HPDE6-E6E7 (cell line): ENCODE measurements around the gene FRRS1L.

Source experiments
- DNase-seq: peaks from one replicate; pipeline ENCODE4 v3.0.0; 2011; ENCODE audit warnings: missing footprints; ENCODE audit errors: extremely low spot score

FRRS1L gene

DNA sequence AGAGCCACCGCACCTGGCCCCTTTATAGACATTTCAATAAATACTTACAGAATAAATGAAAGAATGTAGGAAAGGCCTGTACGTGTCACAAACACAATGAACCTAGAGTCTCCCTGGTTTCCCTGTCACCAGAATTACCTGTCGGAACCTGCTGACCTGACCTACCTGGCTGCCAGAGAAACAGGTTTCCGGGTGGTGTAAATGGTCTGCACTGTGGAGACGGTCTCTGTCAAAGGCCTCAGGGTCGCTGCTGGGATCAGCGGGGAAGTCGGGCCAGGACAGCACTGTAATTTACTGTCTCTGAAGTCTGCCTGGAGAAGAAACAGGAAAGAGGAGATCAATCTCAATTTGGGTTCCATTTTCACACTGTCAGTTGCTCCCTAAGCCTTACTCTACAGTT, 9.3 kb upstream of the FRRS1L start:
- no peak for DNase-seq

DNA sequence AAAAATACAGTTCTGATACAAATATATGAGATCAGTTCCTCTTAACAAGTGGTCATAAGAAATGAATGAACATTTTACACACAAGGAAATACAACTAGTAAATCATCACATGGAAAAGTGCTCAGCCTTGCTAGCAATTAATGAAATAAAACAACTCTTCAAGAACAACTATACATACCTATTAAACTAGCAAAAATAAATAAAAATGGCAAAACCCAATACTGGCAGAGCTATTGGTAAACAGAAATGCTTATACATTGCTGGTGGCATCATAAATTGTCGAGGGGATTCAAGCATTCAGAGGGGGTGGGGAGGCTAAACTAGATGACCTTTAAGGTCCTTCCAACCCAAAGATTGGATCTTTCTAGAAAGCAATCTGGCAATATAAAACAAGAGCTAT, 5.9 kb upstream of the FRRS1L start:
- no peak for DNase-seq

DNA sequence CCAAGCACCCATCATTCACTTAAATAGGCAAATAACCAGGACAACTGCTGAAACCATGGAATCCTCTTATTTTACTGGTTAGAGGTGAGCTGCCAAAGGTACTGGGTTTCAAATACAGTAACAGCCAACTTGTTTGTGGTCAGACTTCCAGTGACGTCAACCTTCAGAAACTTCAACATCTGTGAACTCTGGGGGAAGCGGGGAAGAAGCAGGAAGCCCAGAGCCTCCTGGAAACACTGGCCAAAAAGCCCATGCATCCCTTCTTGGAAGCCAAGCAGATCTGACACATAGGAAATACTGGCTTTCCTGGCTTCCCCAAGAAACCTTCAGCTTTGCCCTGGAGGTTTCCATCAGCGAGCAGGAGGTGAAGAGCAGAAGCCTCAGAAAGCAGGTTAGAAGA, 4.9 kb upstream of the FRRS1L start:
- DNase-seq, result no peak

DNA sequence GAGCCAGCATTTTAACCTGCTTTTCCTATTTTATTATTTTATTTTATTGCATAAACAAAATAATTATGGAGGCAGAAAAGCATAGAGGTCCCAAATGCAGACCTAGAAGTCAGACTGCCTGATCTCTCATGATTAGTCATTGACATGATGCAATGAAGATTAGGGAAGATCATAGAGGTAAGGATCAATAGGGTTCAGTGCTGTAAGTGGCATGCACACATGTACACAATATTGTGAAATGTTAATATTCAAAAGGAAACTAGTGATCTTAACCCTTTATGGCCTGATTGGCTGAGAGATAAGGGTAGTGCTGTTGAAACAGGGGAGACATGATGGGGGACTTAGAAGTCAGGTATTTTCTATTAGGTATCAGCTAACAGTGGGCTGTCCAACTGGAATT, 1.1 kb upstream of the FRRS1L start:
- no peak for DNase-seq

DNA sequence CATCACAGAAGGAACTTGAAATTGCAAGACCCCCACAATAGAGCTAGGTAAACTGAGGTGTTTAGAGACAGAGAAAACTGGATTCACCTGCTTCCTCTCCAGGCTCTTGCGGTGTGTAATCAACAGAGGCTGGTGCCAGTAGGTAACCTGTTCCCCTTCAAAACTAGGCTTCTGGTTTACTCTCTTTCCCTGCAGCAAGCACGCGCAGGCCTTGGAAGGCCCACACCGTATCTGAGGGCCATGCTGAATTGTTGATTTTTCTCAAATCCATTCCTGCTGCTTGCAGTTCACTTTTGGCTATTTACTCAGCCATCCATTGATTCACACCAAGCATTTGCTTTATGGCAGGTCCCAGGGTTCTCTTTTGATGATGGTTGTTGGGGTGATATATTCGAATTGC, 667 bp upstream of the FRRS1L start:
- DNase-seq, result no peak

DNA sequence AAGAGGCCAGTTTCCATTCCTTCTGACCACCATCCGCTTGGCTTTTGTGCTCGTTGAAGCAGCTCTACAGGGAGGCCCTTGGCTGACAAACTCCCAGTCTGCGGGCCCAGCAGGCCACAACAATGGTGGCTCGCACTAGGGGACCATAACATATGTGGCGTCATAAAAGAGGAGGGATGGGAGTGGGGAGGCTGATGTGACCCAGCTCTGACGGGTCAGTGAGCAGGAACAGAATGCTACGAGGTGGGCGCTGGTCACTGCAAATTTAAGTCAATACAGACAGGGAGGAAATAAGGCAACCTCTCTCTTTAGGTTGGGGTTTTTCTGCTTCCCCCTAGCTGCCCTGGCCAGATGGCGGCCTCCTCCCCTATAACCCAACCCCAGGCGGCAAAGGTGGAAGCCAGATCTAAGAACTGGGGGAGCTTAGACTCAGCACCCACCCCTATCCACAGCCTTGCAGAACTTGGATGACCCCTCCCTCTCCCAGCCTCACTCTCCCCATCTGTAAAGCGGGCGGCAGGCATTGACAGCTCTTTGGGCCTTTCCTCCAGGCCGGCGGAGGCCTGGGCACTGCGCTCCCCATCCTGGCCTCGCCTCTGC, 778 bp downstream of the FRRS1L start:
- no peak for DNase-seq

DNA sequence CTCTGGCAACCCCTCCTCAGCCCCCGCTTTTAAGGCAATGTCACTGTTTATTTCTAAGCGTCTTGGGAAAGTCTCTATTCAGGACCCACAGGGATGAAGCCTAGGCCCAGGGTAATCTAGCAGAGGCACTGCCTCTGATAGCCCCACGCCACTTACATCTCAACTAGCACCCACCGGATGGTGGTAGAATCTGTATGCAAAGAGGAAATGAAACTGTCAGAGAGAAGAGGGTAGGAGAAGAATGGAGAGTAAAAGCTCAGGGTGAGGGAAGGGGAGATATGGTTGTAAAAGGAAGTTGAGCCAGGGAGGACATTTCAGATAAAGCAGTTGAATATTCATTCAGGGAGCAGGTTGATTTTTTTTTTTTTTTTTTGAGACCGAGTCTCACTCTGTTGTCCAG, 3.0 kb downstream of the FRRS1L start:
- DNase-seq, result no peak

DNA sequence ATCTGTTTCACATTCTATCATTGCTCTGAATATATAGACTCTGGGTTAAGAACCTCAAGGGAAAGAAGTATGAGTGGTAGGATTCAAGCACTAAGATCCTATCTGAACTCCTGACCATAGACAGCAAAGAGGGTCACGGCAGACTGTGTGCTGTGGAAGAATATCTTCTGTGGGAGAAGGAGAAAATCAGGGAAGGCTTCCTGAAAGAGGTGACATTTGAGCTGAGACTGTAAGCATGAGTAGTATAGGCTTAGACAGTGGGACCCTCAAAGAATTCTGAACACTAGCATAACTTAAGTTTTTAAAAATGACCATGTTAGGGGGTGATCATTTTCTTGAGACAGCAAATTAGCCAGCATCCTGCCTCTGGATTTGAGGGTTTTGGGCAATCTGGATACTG, 3.9 kb downstream of the FRRS1L start:
- no peak for DNase-seq

DNA sequence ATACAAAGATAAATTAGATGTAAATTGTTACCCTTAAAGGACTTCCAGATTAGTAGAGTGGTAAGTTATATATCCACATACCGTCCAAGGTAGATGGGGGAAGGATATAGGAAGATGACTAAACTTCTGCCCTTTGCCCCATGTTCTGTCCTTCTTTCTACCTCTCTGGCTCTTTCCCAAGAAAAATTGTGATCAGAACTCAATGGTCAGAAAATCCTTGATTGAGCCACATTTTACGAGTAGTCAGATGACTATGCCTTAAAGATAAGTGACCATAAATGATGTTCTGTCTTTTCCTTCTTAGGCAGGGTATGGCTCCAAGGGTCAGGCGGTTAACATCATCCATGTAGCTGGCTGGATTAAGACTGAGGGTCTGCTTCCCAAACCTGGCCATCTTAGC, 4.4 kb downstream of the FRRS1L start:
- no peak for DNase-seq

DNA sequence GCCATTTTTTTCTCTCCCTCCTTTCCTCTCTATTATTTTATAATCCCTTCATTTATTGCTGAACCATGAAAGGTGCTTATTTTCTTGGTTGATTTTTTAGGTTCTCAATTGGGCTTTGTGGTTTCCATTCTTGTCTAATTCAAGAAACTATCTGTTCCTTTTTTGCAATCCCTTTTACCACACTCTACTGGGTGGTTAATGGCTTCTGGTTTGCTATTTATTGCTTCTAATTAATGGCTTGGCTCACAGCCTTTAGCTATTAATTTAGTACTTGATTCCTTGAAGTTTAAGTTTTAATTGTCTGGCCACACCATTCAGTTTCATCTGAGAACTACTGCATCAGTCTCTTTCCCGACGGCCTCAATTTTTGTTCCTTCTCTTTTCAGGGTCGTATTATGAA, 5.6 kb downstream of the FRRS1L start:
- no peak for DNase-seq

DNA sequence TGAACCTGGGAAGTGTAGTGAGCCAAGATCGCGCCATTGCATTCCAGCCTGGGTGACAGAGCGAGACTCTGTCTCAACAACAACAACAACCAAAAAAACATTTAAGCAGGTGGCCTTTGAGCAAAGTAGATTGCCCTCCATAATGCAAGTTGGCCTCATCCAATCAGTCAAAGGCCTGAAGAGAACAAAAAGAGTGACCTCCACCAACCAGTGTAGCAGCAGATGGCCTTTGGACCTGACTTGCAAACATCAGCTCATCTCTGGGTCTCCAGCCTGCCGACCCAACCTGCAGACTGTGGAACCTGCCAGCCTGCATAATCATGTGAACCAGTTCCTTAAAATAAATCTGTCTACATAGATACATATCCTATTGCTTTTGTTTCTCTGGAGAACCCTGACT, 7.5 kb downstream of the FRRS1L start:
- no peak for DNase-seq

DNA sequence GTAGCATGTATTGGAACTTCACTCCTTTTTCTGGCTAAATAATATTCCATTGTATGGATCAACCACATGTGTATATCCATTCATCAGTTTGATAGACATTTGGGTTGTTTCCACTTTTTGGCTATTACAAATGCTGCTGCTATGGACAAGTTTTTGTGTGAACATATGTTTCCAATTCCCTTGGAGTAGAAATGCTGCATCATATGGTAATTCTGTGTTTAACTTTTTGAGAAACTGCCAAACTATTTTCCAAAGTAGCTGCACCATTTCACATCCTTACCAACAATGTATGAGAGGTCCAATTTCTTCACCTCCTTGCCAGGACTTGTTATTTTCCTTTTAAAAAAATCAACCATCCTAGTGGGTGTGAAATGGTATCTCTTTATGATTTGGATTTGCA, 8.4 kb downstream of the FRRS1L start:
- no peak for DNase-seq

DNA sequence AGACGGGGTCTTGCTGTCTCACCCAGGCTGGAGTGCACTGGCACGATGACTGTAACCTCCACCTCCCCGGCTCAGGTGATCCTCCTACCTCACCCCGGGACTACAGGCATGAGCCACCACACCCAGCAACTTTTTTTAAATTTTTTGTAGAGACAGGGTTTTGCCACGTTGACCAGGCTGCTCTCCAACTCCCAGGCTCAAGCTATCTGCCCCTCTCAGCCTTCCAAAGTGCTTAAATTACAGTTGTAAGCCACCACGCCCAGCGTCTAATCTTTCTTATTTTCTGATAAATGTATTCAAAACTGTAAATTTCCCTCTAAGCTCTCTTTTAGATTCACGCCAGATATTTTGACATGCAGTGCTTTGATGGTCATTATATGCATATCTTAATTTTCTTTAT, 10.3 kb downstream of the FRRS1L start:
- no peak for DNase-seq

DNA sequence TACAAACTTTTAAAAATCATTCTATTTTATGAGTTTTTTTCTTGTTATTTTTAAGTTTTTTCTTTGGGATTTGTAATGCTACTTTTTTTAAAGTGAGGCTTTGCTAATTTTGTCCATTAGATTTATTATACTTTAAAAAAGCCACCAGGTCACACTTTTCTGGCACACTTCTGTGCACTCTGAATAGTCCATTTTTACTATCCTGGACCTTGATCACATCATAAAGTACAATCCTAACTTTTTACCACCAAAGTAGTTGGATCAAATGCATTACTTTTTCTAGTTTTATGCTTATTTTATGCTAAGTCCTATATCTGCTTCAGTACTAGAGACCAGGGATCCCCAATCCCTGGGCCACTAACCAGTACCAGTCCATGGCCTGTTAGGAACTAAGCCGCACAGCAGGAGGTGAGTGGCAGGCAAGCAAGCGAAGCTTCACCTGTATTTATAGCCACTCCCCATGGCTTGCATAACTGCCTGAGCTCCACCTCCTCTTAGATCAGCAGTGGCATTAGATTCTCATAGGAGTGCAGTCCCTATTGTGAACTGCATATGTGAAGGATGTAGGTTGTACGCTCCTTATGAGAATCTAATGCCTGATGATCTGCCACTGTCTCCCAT, 16.0 kb downstream of the FRRS1L start:
- DNase-seq, result no peak

DNA sequence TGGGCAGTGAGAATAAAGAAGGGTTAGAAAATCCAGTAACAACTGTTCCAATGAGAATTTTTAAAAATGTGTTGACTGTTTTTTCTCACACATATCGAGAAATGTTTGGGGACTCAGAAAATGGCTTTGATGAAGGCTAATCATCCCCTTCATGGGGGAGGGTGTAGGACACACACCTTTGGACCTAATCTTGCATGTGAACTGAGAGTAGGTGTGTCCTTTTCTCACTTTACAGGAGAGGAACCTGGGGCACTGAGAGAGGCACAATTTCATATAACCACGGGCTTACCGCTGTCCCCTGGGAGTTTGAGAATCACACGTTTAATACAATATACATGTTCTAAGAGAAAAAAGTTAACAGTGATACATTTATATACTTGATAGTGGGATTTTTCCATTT, 17.3 kb downstream of the FRRS1L start:
- DNase-seq, result no peak

DNA sequence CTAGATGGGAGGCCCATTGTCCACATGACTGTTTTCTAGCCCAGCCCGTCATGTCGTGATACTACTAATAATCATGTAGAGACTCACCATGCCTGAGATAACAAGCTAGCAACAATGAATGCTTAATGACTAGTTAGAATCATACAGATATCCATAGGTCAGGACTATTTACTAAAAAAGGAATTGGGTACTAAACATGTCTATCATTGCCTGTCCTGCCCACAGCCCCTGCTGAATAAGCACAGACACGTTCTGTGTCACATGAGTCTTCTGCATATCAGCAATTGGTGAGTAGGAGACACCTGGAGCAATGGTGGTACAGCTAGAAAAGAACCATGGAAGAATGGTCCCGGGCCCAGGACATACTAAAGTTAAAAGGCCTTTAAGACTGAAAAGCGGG, 18.0 kb downstream of the FRRS1L start:
- no peak for DNase-seq

DNA sequence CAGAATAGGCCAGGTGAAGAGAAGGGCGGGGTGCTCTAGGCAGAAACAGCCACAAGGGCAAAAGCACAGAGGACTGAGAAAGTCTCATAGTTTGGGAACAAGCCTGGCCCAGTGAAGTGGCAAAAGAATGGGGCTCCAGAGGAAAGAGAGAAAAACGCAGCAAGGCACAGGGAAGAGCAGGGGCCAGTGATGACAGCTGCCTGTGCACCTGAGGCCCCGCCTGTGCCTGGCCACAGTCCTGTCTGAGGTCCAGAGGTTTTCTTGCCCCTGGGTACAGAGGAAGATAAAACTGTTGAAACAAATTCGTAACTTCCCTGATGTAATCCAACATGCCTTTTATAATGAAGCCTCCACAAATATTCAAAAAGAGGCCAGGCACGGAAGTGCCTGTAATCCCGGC, 22.0 kb downstream of the FRRS1L start:
- no peak for DNase-seq

DNA sequence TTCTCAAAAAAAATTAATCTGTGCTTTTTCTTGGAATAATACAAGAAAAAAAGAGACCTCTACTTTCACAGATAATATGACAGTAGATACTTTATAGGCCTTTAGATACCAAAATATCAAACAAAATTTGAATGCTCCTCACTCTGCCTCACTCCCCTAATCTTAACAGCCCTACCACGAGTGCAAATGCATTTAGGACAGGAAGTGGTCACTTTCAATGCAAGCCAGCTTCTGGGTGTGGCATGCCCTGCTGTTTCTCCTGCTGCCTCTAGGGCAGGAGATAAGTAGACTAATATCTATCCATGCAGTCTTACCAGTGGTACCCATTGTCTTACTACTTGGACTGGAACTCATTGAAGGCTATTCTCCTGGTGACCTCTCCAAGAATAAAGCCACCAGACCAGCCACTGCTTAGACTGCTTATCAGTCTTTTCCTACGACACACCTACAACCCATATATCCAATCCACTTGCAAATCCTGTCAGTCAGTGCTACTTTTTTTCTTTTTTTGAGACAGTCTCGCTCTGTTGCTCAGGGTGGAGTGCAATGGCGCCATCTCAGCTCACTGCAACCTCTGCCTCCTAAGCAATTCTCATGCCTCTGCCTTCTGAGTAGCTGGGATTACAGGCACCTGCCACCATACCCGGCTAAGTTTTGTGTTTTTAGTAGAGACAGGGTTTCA, 23.0 kb downstream of the FRRS1L start:
- peak; percentile 41 for DNase-seq

DNA sequence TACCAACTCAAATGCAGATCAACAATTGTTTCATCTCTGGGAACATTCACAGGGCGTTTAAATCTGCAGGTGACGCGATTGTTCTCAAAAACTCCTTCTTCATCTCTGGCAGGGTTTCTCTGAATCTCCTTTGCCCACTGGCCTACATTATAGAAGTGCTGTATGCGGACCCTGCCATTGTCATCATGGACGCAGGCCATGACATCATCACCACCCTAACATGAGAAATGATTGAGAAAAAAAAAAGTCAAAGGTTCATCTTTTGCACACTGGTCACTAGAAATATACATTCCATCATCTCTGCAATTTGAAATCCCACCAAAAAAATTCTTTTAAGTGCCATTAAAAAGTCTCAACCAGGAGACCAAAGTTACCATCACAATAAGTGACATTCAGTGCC, 25.7 kb downstream of the FRRS1L start:
- DNase-seq, result no peak

DNA sequence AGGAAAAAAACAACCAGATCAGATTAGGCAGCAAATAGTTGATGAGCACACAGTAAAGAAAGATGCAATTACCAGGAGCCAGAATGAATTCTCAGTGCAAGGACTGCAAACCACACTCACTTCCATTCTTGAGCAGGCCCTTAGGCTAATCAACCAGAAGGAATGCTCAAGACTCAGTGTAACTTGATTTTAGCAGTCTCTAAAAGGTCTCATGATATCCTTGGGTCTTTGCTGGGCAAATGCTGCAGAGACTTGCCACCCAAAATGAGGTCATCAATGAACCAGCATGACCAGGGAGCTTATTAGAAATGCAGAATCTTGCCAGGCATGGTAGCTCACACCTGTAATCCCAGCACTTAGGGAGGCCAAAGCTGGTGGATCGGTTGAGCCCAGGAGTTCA, 27.2 kb downstream of the FRRS1L start:
- no peak for DNase-seq

DNA sequence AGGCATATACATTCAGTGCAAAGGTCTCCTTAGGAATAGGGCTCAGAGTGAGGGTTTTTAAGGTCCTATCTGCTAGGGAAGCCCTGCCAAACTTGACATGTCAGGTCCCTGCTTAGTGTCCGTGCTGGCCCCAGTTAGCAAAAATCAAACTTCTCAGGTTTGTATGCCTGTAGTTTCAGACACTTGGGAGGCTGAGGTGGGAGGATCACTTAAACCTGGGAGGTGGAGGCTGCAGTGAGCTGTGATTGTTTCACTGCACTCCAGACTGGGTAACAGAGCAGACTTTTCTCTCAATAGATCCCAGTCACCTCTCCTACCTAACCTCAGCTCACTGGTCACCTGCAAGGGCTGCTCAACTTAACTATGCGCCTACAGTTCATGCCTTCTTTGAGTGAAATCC, 28.6 kb downstream of the FRRS1L start:
- DNase-seq, result no peak

DNA sequence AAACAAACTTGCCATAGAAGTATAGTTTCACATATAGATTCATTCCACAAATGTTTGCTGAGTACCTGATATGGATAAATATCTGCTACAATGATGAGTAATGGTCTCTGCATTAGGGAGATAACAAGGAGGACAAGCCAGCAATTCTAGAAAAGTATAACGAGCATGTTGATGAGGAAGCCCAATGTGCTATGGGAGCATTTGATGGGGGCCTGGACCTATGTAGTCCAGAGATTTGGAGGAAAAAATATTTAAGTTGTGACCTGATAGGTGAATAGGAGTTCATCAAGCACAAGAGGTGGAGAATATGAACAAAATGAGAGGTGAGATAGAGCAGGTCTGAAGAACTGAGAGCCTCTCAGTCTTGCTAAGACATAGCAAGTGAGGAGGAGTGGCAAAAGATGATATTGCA, 32.9 kb downstream of the FRRS1L start:
- DNase-seq, result no peak

DNA sequence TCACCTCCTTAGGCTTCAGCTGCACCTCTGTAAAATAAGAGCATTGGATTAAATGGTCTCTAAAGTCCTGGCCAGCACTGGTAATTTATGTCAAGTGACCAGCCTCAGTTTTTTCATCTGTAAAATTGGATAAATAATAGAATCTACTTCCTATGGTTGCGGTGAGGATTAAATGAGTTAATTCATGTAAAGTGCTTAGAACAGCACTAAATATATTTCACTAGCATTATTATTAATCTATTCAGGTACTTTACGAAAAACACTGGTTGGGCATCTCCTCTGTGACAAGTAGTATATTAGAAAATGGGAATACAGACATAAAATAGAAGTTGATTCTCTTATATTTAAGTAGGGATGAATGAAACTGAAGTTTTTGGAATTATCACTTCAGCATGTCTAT, 33.5 kb downstream of the FRRS1L start:
- DNase-seq, result no peak

DNA sequence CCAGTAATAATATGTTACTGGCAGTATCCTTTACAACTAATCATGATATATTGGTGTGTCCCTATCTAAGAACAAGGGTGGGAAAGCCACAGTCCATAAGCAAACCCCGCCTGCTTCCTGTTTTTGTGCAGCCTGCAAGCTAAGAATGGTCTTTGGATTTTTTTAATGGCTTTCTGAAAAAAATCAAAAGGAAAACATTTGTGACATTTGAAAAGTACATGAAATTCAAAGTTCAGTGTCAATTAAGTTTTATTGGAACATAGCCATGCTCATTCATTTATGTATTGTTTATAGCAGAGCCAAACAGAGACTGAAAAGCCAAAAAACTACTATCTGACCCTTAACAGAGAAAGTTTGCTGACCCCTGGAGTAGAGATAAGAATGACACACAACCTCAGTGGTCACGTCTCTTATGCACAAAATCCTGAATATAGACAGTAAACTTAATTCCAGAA, 34.5 kb downstream of the FRRS1L start:
- DNase-seq, result no peak
